AG09319 (cell line): Measurements from ENCODE around the gene HIGD2A.

Source experiments
- DNase-seq: peaks from one replicate; pipeline ENCODE4 v3.0.0-alpha.2; 2010; ENCODE audit warnings: low read depth; ENCODE audit errors: extremely low read depth
- CTCF ChIP-seq: IDR thresholded peaks from 2 replicates; pipeline ENCODE4 v1.5.1; 2011; ENCODE audit warnings: low read depth, mild to moderate bottlenecking, inconsistent platforms, low read length, moderate library complexity

Gene HIGD2A

GRCh38 chr5:176361437-176362232 is 26.9 kb upstream of the HIGD2A start, which contains the start of gene KIAA1191:
TSS of gene KIAA1191 (minus strand) at chr5:176361764. CDS start at chr5:176359508, 2,256 bp downstream.
- TF ChIP-seq CTCF: peak; percentile 22
- peak; percentile 70 for DNase-seq

GRCh38 chr5:176362233-176362490 is 26.4 kb upstream of the HIGD2A start:
- no peak for DNase-seq
- no peak for TF ChIP-seq CTCF

- no peak for TF ChIP-seq CTCF
- DNase-seq: no peak
These were observed 23.7 kb upstream of the HIGD2A start for GRCh38 chr5:176364765-176365350.

- DNase-seq: peak; percentile 16
- no peak for TF ChIP-seq CTCF
These were observed 23.0 kb upstream of the HIGD2A start, which contains the start of gene ARL10 for GRCh38 chr5:176365351-176366231. TSS of gene ARL10 (plus strand) at chr5:176365487. CDS start at chr5:176365564, 77 bp downstream.

GRCh38 chr5:176366232-176366894 is 22.2 kb upstream of the HIGD2A start:
- no peak for DNase-seq
- TF ChIP-seq CTCF: no peak

GRCh38 chr5:176368726-176369125 is 19.8 kb upstream of the HIGD2A start:
- no peak for TF ChIP-seq CTCF
- DNase-seq: no peak
